ENCODE data around the gene RAB30. TPM values are rescaled to one million over a fixed set of nuclear protein-coding genes. Genes with fewer than 3 reads are reported as not detected.

RAB30 gene
- total and polyA plus RNA-seq, 9 of the 15 experiments (the other 6 are each of a cell fraction or from before 2014, with no cell fraction given) = 0.29 to 1.3 (median 1.0) TPM

DNA sequence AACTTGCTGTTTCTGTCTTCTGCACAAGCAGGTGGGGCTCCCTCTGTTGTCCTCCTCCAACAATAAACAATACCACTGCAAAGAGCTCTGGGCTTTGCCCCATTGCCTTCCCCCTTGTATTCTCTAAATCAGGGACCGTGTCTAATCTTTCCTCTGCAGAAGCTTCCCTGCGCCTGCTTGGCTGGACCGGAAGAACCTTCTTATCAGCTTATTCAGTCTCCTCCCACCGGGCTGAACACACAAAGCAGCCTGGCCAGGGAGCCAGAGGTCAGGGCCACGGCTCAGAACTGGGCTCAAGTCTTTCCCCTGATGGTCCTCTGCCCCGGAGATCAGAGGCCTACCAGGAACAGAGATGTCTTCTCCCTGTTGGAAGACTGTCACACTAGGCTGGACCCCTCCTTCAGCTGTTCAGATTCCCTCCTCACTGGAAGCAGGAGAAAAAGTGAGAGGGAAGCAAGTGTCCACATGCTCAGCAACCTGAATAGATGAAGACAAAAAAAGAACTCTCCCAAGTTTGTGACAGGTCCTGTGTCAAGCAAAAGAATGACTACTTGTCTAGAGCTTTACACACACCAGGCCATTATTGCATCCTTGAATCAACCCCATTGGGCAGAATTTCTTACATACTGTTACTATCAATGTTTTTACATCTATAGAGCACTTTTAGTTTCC lies 63.7 kb downstream of the RAB30 start (continued):
- TF ChIP-seq ILK (tag; IDR thresholded peaks at IDR 0.05; ENCODE audit: borderline replicate concordance, low read depth) (no peak), CXXC5 (CRISPR knock-in tag; IDR thresholded peaks at IDR 0.05) (peak; percentile 80), SMAD4 (CRISPR knock-in tag; conservative IDR thresholded peaks at IDR 0.05) (peak; percentile 85), ATF7 (IDR thresholded peaks at IDR 0.05) (peak; percentile 60; the same call in 1 of the 2 replicates), NCOA2 (IDR thresholded peaks at IDR 0.05; ENCODE audit: partially characterized antibody in 2 of 2) (peak in 1 of 2 experiments; percentile 73), ADNP (tag; IDR thresholded peaks at IDR 0.05) (no peak), ZNF316 (IDR thresholded peaks at IDR 0.05) (peak; percentile 22; the same call in 1 of the 2 replicates), IRF9 (tag; IDR thresholded peaks at IDR 0.05) (no peak), ZNF431 (CRISPR knock-in tag; IDR thresholded peaks at IDR 0.05) (no peak), ILF3 (IDR thresholded peaks at IDR 0.05; ENCODE audit: borderline replicate concordance) (no peak), ZNF324 (CRISPR knock-in tag; IDR thresholded peaks at IDR 0.05) (no peak), SP2 (IDR thresholded peaks at IDR 0.05; ENCODE audit: extremely low read depth, low read depth, low read length, poor library complexity, severe bottlenecking) (no peak), FOXM1 (IDR thresholded peaks at IDR 0.05; ENCODE audit: low read depth) (peak; percentile 82), FOXM1 (CRISPR knock-in tag; IDR thresholded peaks at IDR 0.05; ENCODE audit: low read depth) (no peak), YY1 (IDR thresholded peaks at IDR 0.05; ENCODE audit: borderline replicate concordance in 1 of 3, control insufficient read depth in 1 of 3, extremely low read depth in 1 of 3, insufficient read depth in 3 of 3, insufficient read length in 1 of 3, insufficient replicate concordance in 2 of 3, low read depth in 1 of 3, low read length in 2 of 3) (no peak), ZNF507 (tag; conservative IDR thresholded peaks at IDR 0.05) (no peak), BCL6 (CRISPR knock-in tag; IDR thresholded peaks at IDR 0.05) (no peak), NCOA4 (IDR thresholded peaks at IDR 0.05; ENCODE audit: partially characterized antibody) (no peak), NR3C1 (CRISPR knock-in tag; IDR thresholded peaks at IDR 0.05) (no peak), KDM1A (IDR thresholded peaks at IDR 0.05) (peak; percentile 97), TCF3 (CRISPR knock-in tag; IDR thresholded peaks at IDR 0.05) (peak; percentile 93)
- TF ChIP-seq, protein P1, sequence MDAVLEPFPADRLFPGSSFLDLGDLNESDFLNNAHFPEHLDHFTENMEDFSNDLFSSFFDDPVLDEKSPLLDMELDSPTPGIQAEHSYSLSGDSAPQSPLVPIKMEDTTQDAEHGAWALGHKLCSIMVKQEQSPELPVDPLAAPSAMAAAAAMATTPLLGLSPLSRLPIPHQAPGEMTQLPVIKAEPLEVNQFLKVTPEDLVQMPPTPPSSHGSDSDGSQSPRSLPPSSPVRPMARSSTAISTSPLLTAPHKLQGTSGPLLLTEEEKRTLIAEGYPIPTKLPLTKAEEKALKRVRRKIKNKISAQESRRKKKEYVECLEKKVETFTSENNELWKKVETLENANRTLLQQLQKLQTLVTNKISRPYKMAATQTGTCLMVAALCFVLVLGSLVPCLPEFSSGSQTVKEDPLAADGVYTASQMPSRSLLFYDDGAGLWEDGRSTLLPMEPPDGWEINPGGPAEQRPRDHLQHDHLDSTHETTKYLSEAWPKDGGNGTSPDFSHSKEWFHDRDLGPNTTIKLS (IDR thresholded peaks at IDR 0.05; ENCODE audit: borderline replicate concordance, low read depth) = 0 out of 2 replicates have a peak, but pooled peaks have one; percentile 33
- TF ChIP-seq, protein P2, sequence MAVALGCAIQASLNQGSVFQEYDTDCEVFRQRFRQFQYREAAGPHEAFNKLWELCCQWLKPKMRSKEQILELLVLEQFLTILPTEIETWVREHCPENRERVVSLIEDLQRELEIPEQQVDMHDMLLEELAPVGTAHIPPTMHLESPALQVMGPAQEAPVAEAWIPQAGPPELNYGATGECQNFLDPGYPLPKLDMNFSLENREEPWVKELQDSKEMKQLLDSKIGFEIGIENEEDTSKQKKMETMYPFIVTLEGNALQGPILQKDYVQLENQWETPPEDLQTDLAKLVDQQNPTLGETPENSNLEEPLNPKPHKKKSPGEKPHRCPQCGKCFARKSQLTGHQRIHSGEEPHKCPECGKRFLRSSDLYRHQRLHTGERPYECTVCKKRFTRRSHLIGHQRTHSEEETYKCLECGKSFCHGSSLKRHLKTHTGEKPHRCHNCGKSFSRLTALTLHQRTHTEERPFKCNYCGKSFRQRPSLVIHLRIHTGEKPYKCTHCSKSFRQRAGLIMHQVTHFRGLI (CRISPR knock-in tag; IDR thresholded peaks at IDR 0.05) = no peak
- TF ChIP-seq, protein P3, sequence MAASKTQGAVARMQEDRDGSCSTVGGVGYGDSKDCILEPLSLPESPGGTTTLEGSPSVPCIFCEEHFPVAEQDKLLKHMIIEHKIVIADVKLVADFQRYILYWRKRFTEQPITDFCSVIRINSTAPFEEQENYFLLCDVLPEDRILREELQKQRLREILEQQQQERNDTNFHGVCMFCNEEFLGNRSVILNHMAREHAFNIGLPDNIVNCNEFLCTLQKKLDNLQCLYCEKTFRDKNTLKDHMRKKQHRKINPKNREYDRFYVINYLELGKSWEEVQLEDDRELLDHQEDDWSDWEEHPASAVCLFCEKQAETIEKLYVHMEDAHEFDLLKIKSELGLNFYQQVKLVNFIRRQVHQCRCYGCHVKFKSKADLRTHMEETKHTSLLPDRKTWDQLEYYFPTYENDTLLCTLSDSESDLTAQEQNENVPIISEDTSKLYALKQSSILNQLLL (CRISPR knock-in tag; IDR thresholded peaks at IDR 0.05; ENCODE audit: borderline replicate concordance) = no peak
